ENCODE results near the gene NELL1.

NELL1 gene

GRCh38 chr11:21456186-21456585, 786.8 kb downstream of the NELL1 start:
- DNase-seq, result no peak

GRCh38 chr11:21460082-21460481, 790.7 kb downstream of the NELL1 start:
- DNase-seq, result no peak

- DNase-seq, result no peak
Measured at GRCh38 chr11:21461701-21462100, 792.3 kb downstream of the NELL1 start.

- no peak for DNase-seq
Measured at GRCh38 chr11:21464601-21465193, 795.3 kb downstream of the NELL1 start.

- DNase-seq, result no peak
Measured at GRCh38 chr11:21465203-21465602, 795.8 kb downstream of the NELL1 start.

GRCh38 chr11:21465920-21466319, 796.5 kb downstream of the NELL1 start:
- no peak for DNase-seq

- DNase-seq, result no peak
Measured at GRCh38 chr11:21470521-21470920, 801.1 kb downstream of the NELL1 start.

GRCh38 chr11:21472261-21472660, 802.9 kb downstream of the NELL1 start:
- no peak for DNase-seq

GRCh38 chr11:21474529-21474928, 805.1 kb downstream of the NELL1 start:
- no peak for DNase-seq

- DNase-seq, result no peak
Measured at GRCh38 chr11:21475276-21475675, 805.9 kb downstream of the NELL1 start.

GRCh38 chr11:21476588-21476987, 807.2 kb downstream of the NELL1 start:
- no peak for DNase-seq

- DNase-seq, result no peak
Measured at GRCh38 chr11:21480240-21480639, 810.9 kb downstream of the NELL1 start.

- DNase-seq, result no peak
Measured at GRCh38 chr11:21481255-21481654, 811.9 kb downstream of the NELL1 start.

- DNase-seq, result no peak
Measured at GRCh38 chr11:21484039-21484438, 814.7 kb downstream of the NELL1 start.

GRCh38 chr11:21485006-21485405, 815.6 kb downstream of the NELL1 start:
- no peak for DNase-seq

- no peak for DNase-seq
Measured at GRCh38 chr11:21485426-21485825, 816.0 kb downstream of the NELL1 start.

GRCh38 chr11:21489416-21490115, 820.2 kb downstream of the NELL1 start:
- DNase-seq, result no peak

- no peak for DNase-seq
Measured at GRCh38 chr11:21492931-21493330, 823.5 kb downstream of the NELL1 start.

- no peak for DNase-seq
Measured at GRCh38 chr11:21494946-21495345, 825.6 kb downstream of the NELL1 start.

- DNase-seq, result no peak
Measured at GRCh38 chr11:21495879-21496278, 826.5 kb downstream of the NELL1 start.

- DNase-seq, result no peak
Measured at GRCh38 chr11:21501245-21501644, 831.9 kb downstream of the NELL1 start.

GRCh38 chr11:21505070-21505469, 835.7 kb downstream of the NELL1 start:
- DNase-seq, result no peak

GRCh38 chr11:21511835-21512440, 842.6 kb downstream of the NELL1 start:
- DNase-seq, result no peak

- no peak for DNase-seq
Measured at GRCh38 chr11:21514316-21514715, 844.9 kb downstream of the NELL1 start.

GRCh38 chr11:21520244-21520643, 850.9 kb downstream of the NELL1 start:
- DNase-seq, result no peak

Measured in activated naive CD4-positive, alpha-beta T cell treated with anti-CD3 and anti-CD28 coated beads, Interleukin-2, amount 50 U/mL, for 16 hours (primary cell).